Astrocyte of the spinal cord (primary cell): Measurements from ENCODE around the gene EVI5.

ENCODE experiments used
- DNase-seq: peaks from one replicate; pipeline ENCODE4 v3.0.0; 2011; ENCODE audit warnings: low read depth, low spot score
- H3K4me3 ChIP-seq: 2 replicates; pipeline ENCODE4 v1.5.1; 2011; ENCODE audit warnings: low read depth, mild to moderate bottlenecking, low read length, moderate library complexity
- in situ Hi-C: cut with HindIII; loops from 2 replicates; pipeline ENCODE4 v1.10.0; 2017; ENCODE audit warnings: low sequenced_read_pairs
- TF ChIP-seq, protein P1 (sequence below): IDR thresholded peaks from 2 replicates; pipeline ENCODE4 v1.5.1; 2012; ENCODE audit warnings: low read depth, mild to moderate bottlenecking, low read length, inconsistent platforms

Gene EVI5

DNA sequence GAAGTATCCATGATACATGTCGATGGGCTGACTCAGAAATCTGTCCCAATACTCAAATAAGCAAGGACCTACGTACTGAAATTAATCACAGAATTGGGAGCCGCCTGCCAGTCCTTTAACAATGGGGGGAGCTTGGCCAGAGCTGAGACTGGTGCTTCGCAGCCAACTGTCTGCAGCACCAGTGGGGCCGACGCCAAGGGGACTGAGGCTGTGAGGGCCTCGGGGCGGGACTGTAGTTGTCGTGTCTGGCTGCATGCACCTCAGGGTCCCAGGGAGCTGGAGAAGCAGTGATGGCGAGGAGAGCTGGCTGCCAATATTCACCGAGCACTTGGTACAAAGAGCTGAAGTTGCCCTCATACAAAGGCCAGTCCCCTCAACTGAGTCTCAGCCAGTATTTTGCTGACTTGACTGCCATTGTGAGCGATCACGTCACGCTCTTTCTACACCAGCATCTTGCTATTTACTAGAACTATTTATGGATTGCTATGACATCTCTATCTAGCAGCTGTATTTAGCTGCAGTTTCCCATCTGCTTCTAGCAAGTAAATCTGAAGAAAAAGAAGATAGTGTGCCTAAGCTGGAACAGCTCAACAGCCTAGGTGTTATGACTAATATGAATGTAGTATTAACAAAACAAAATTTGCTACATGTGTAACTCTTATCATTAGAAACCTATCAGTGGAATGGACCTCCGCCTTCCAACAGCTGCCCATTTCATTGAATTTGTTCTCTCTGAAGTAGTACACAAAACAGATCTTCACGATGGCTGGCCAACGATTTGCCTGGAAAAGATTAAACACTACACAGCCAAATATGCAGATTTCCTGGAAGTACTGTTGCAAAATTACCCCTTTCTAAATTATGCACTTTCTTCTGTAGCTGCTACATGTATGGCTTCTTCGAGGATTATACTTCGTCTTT lies 29.1 kb downstream of the EVI5 start:
- in situ Hi-C loops: no loop called here
- DNase-seq: no peak
- TF ChIP-seq, protein P1, sequence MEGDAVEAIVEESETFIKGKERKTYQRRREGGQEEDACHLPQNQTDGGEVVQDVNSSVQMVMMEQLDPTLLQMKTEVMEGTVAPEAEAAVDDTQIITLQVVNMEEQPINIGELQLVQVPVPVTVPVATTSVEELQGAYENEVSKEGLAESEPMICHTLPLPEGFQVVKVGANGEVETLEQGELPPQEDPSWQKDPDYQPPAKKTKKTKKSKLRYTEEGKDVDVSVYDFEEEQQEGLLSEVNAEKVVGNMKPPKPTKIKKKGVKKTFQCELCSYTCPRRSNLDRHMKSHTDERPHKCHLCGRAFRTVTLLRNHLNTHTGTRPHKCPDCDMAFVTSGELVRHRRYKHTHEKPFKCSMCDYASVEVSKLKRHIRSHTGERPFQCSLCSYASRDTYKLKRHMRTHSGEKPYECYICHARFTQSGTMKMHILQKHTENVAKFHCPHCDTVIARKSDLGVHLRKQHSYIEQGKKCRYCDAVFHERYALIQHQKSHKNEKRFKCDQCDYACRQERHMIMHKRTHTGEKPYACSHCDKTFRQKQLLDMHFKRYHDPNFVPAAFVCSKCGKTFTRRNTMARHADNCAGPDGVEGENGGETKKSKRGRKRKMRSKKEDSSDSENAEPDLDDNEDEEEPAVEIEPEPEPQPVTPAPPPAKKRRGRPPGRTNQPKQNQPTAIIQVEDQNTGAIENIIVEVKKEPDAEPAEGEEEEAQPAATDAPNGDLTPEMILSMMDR: no peak
- H3K4me3 ChIP-seq: no peak overlapping the region

DNA sequence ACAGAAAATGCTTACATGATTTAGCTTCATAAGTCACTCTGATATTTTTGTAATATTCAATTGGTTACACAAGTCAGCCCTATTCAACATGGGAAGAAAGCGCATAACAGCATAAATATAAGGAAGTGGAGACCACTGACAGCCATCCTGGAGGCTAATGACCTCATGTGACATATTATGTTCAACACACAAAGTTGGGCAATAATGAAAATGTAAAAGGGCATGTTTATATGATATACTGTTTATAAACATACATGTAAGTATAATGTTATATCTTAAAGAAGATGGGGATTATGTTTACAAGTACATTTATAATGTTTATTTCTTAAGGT lies 30.2 kb downstream of the EVI5 start:
- in situ Hi-C loops: no loop called here
- H3K4me3 ChIP-seq: no peak overlapping the region
- TF ChIP-seq, protein P1: no peak
- no peak for DNase-seq

DNA sequence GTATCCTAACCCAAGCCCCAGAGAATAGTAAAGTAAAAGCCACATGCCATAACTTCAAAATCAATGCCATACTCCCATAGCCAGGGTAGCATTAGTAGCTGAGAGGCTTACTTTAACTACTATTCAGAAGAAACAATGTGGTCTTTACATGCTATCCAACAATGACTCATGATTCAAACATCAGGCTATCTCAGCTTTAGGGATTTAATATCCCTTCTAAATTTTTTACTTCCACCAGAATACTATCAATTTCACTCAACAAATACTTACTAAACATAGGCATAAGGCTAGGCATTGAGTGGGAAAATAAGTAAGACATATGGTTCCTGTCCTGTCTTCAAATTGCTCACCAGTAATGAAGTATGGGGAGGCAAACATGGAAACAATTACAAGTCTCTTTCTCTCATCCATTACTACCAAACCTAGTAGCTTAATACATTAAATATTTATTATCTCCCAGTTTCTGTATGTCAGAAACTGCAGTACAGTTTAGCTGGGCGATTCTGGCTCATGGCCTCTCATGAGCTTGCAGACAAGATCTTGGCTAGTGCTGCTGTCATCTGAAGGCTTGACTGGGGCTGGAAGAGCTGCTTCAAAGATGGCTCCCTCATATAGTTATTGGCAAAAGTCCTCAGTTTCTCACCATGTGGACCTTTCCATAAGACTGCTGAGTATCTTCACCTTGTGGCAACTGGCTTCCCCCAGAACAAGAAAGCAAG lies 30.7 kb downstream of the EVI5 start:
- TF ChIP-seq, protein P1: no peak
- in situ Hi-C loops: no loop called here
- no peak overlapping the region for H3K4me3 ChIP-seq
- DNase-seq: peak; percentile 78

DNA sequence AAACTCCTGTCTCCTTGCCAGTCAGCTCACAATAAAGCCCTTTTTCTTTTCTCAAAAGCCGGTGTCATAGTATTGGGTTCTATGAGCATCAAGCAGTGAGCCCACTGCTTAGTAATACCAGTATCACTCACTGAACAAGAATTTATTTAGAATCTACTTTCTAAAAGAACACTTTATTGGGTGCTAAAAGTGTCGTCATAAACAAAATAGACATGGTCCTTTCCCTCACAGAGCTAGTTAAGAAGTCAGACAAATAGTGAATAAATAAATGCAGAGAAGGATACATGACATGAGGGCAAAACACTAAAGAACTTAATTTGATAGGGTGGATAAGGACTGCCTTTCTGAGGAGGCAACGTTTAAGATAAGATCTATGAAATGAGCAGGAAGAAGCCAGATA lies 32.2 kb downstream of the EVI5 start:
- in situ Hi-C loops: no loop called here
- peak; percentile 55 for DNase-seq
- TF ChIP-seq, protein P1: no peak
- no peak overlapping the region for H3K4me3 ChIP-seq

DNA sequence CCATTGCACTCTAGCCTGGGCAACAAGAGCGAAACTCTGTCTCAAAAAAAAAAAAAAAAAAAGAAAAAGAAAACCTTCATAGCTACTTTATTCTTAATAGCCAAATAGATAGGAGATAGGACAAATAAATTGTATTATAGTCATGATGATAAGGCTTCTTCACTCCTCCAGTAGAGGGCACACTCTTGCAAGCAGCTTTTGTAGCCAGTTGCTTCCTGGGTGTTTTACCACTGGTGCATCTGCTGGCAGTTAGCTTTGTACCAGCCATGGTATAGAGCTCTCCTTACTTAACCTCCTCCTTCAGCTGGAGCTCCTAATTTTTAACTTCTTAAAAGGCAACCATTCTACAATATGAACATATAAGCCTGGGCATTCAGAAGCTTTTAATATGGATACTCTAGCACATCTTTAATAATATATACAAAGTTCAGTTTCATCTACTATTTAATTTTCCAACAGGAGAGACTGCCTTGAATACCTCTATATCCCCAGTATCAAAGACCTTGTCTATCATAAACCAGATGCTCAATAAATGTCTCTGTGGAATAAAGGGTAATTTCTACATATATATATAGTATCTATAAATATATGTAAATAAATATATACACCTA lies 35.8 kb downstream of the EVI5 start:
- DNase-seq: peak; percentile 41
- no peak overlapping the region for H3K4me3 ChIP-seq
- in situ Hi-C loops: no loop called here
- TF ChIP-seq, protein P1: peak; percentile 72

DNA sequence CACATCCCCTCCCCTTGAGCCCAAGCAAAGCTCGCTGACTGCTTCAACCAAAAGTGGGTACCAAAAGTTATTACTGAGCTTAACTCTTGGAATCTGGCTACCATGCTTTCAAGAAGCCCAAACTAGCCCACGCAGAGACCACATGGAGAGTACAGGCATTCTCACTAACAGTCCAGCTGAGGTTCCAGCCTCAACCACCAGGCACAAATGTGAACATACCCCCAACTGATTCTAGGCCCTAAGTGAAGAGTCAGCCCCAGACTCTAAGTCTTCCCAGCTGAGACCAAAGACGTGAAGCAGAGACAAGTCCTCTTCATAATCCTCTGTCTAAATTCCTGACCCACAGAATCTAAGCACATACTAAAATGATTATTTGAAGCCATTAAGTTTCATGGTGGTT lies 36.8 kb downstream of the EVI5 start:
- no peak for DNase-seq
- in situ Hi-C loops: no loop called here
- TF ChIP-seq, protein P1: no peak
- H3K4me3 ChIP-seq: no peak overlapping the region
